K562 (cell line): ENCODE data around the gene MAP3K6. TPM values are rescaled to one million over a fixed set of nuclear protein-coding genes. Genes with fewer than 3 reads are reported as not detected.
A peak's percentile ranks its signal among the peaks of the same experiment; 100 is the strongest.

Experiments
- CTCF ChIP-seq, 3 experiments: IDR thresholded peaks in 2 of 3; conservative IDR thresholded peaks in 1 of 3; 2 replicates each; pipeline ENCODE4 v1.5.1; 2011 to 2012; ENCODE audit warnings: low read length in 3 of 3, mild to moderate bottlenecking in 3 of 3, control low read depth in 2 of 3, improper control_type of control experiment in 1 of 3, inconsistent platforms in 1 of 3, low read depth in 1 of 3, mixed read lengths in 1 of 3, moderate library complexity in 1 of 3; ENCODE audit not compliant: insufficient read depth in 2 of 3
- SIN3A ChIP-seq, 2 experiments: fragments of 150-350 bp in 1 of 2; IDR thresholded peaks; 2 replicates each; pipeline ENCODE4 v1.6.1; 2011 to 2016; ENCODE audit warnings: borderline replicate concordance in 2 of 2, low read depth in 2 of 2, low read length in 2 of 2, mild to moderate bottlenecking in 2 of 2, moderate library complexity in 2 of 2; ENCODE audit not compliant: control insufficient read depth in 1 of 2
- polyA plus RNA-seq, 8 experiments: library from polyadenylated mRNA; depleted of rRNA in 4 of 8; stranded (reverse) in 5 of 8; unstranded in 3 of 8; fragments of >200 nt; fragmentation: Nextera tagmentation in 2 of 8; fragmentation: Illumina TruSeq in 1 of 8; extraction: Ambion mirVana in 2 of 8; extraction: Trizol in 1 of 8; gene quantifications; 2 replicates each; pipeline versions ENCODE4 v1.2.1 to v1.2.3, GENCODE V29; 2011 to 2014; ENCODE audit warnings: inconsistent platforms in 1 of 8, missing spikeins in 1 of 8
- total RNA-seq, 7 experiments: library from RNA; depleted of rRNA in 6 of 7; stranded (reverse); fragments of >200 nt in 6 of 7; fragmentation: Illumina TruSeq in 2 of 7; extraction: Trizol in 2 of 7; gene quantifications; 2 replicates each; pipeline versions ENCODE4 v1.2.1 to v1.2.3, GENCODE V29; 2011 to 2021; ENCODE audit warnings: low replicate concordance in 1 of 7
- TF ChIP-seq, protein P1 (sequence below), 2 experiments: fragments of 450-650 bp; formaldehyde crosslinking in 1 of 2; IDR thresholded peaks; 2 replicates each; pipeline versions ENCODE4 v1.4.0 to v1.6.1; 2014 to 2020; ENCODE audit warnings: mild to moderate bottlenecking in 2 of 2, borderline replicate concordance in 1 of 2, low read depth in 1 of 2

Gene MAP3K6
- total and polyA plus RNA-seq, 9 of the 15 experiments (the other 6 are each of a cell fraction or from before 2014, with no cell fraction given), result 0.99 to 21.9 (median 7.0) TPM

DNA sequence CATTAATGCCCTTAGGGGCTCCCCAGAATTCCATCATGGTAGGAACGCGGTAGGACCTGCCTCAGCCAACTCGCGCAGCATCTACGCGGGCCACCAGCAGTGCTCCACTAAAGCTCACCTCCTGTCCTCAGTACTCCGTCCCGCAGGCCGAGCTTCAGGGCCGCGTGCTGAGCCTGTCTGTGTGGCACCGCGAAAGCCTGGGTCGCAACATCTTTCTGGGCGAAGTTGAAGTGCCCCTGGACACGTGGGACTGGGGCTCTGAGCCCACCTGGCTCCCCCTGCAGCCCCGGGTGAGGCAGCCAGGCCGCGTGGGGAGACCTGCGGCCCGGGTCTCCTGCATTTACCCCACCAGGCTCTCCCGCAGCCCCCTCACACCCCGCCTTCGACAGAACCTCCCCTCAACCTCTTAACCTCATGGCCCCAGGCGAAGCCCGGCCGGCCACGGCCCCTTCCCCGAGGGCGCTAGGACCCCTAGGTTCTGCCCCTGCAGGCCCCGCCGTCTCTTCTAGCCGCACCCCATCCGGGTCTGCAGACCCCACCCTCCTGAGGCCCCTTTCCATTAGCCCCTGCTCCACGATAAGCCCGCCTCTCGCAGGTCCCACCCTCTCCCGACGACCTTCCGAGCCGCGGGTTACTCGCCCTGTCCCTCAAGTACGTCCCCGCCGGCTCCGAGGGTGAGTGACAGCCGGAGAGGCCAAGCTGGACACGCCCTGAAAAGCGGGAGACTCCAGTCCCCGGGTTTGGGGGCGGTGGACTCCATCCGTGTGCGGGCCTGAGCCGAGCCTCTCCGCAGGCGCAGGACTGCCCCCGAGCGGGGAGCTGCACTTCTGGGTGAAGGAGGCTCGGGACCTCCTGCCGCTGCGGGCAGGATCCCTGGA is 15.9 kb downstream of the MAP3K6 start (continued):
- TF ChIP-seq, protein P1, sequence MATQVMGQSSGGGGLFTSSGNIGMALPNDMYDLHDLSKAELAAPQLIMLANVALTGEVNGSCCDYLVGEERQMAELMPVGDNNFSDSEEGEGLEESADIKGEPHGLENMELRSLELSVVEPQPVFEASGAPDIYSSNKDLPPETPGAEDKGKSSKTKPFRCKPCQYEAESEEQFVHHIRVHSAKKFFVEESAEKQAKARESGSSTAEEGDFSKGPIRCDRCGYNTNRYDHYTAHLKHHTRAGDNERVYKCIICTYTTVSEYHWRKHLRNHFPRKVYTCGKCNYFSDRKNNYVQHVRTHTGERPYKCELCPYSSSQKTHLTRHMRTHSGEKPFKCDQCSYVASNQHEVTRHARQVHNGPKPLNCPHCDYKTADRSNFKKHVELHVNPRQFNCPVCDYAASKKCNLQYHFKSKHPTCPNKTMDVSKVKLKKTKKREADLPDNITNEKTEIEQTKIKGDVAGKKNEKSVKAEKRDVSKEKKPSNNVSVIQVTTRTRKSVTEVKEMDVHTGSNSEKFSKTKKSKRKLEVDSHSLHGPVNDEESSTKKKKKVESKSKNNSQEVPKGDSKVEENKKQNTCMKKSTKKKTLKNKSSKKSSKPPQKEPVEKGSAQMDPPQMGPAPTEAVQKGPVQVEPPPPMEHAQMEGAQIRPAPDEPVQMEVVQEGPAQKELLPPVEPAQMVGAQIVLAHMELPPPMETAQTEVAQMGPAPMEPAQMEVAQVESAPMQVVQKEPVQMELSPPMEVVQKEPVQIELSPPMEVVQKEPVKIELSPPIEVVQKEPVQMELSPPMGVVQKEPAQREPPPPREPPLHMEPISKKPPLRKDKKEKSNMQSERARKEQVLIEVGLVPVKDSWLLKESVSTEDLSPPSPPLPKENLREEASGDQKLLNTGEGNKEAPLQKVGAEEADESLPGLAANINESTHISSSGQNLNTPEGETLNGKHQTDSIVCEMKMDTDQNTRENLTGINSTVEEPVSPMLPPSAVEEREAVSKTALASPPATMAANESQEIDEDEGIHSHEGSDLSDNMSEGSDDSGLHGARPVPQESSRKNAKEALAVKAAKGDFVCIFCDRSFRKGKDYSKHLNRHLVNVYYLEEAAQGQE (IDR thresholded peaks at IDR 0.05; ENCODE audit: borderline replicate concordance), result peak; percentile 61
- TF ChIP-seq, protein P1 (CRISPR knock-in tag; IDR thresholded peaks at IDR 0.05; ENCODE audit: low read depth), result no peak
- peak; percentile 57 to 75 (median 58) for TF ChIP-seq CTCF (IDR thresholded peaks at IDR 0.05 in 2 of 3, conservative IDR thresholded peaks at IDR 0.05 in 1 of 3; ENCODE audit: insufficient read depth in 2 of 3, low read depth in 1 of 3, low read length in 3 of 3)
- no peak for TF ChIP-seq SIN3A (IDR thresholded peaks at IDR 0.05; ENCODE audit: borderline replicate concordance in 2 of 2, control insufficient read depth in 1 of 2, low read depth in 2 of 2, low read length in 2 of 2)
